OCI-LY1 (cell line): ENCODE results near the gene CASP10.

ENCODE experiments used
- EZH2 ChIP-seq: fragments of 200-600 bp; sonication (generic), shearing (Covaris generic); IDR thresholded peaks from 2 replicates; pipeline ENCODE4 v1.8.0; 2017; ENCODE audit warnings: borderline replicate concordance, mixed run types, mild to moderate bottlenecking, antibody characterized with exemption, low read length, moderate library complexity, mixed read lengths
- TF ChIP-seq, protein P1 (sequence below): fragments of 200-600 bp; sonication (generic), shearing (Covaris generic); IDR thresholded peaks from 2 replicates; pipeline ENCODE4 v1.5.1; 2017; ENCODE audit warnings: mild to moderate bottlenecking, antibody characterized with exemption, low read length, moderate library complexity, mixed read lengths

DNA sequence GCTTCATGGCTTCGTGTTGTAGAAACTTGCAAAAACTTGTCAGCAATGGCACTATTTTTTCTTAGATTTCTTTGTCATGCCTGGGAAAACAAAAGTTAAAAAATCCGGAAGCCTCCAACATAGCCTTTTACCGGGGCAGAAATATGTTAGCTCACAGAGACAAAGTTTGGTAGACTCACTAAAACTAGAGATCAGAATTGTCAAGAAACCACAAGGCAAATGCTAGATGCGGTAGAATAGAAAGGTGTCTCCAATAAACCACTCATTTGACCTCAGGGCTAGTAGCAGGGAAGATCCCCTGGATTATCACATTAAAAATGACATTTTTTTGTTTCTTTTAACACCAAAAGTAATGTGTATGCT is 405 bp downstream of the CASP10 start:
- TF ChIP-seq EZH2 = no peak
- TF ChIP-seq, protein P1, sequence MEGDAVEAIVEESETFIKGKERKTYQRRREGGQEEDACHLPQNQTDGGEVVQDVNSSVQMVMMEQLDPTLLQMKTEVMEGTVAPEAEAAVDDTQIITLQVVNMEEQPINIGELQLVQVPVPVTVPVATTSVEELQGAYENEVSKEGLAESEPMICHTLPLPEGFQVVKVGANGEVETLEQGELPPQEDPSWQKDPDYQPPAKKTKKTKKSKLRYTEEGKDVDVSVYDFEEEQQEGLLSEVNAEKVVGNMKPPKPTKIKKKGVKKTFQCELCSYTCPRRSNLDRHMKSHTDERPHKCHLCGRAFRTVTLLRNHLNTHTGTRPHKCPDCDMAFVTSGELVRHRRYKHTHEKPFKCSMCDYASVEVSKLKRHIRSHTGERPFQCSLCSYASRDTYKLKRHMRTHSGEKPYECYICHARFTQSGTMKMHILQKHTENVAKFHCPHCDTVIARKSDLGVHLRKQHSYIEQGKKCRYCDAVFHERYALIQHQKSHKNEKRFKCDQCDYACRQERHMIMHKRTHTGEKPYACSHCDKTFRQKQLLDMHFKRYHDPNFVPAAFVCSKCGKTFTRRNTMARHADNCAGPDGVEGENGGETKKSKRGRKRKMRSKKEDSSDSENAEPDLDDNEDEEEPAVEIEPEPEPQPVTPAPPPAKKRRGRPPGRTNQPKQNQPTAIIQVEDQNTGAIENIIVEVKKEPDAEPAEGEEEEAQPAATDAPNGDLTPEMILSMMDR = no peak
